Suppressor macrophage (primary cell): ENCODE data around the gene AKAP13.
A peak's percentile ranks its signal among the peaks of the same experiment; 100 is the strongest.

Experiments
- DNase-seq, 4 experiments: peaks; one replicate each; pipeline ENCODE4 v3.0.0-alpha.2; 2020 to 2022

The AKAP13 gene

GRCh38 chr15:85445361-85445760 lies 65.0 kb downstream of the AKAP13 start:
- DNase-seq = no peak

DNA sequence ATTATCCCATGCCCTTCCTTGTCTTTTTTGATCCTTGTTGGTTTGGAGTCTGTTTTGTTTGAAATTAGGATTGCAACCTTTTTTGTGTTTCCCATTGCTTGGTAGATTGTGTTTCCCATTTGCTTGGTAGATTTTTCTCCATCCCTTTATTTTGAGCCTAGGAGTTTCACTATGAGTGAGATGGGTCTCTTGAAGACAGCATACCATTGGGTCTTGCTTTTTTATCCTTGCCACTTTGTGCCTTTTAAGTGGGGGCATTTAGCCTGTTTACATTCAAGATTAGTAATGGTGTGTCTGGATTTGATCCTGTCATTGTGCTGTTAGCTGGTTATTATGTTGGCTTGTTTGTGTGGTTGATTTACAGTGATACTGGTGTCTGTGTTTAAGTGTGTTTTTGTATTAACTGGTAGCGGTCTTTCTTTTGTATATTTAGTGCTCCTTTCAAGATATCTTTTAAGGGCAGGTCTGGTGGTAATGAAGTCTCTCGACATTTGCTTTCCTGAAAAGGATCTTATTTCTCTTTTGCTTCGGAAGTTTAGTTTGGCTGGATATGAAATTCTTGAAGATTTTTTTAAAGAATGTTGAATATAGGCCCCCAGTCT lies 70.8 kb downstream of the AKAP13 start:
- DNase-seq = no peak

DNA sequence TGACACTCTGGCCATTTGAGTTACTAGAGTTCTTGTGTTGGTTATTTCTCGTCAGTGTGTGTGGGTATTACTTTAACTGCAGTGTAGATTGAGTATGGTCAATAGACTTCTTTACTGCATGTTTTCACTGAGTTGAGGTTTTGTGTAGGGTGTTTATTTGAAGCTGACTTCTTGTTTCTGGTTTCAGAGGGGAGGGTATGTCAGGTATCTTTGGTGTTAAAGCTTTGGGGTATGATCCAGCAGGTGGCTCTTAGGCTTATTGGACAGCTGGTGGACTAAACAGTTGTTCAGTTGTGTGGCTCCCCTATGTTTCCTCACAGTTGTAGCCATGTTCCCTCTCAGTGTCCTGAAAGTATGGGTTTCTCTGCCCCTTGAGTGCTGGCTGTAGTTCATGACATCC lies 72.0 kb downstream of the AKAP13 start:
- no peak for DNase-seq

GRCh38 chr15:85453144-85453872 lies 72.9 kb downstream of the AKAP13 start:
- DNase-seq = no peak

DNA sequence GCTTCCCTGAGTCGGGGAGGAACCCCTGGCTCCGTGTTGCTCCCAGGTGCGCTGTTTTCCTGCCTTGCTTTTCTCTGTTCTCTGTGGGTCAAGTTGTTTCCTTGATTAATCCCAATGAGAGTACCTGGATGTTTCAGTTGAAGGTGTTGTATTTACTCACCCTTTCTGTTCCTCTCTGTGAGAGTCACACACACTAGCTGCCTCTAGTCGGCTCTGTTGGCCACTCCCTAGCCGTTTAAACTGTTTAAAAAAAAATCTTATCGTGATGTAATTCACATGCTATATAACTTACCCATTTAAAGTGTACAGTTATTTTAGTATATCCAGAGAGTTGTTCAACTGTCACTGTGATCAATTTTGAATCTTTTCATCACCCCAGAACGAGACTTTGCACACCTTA lies 74.0 kb downstream of the AKAP13 start:
- DNase-seq = no peak

DNA sequence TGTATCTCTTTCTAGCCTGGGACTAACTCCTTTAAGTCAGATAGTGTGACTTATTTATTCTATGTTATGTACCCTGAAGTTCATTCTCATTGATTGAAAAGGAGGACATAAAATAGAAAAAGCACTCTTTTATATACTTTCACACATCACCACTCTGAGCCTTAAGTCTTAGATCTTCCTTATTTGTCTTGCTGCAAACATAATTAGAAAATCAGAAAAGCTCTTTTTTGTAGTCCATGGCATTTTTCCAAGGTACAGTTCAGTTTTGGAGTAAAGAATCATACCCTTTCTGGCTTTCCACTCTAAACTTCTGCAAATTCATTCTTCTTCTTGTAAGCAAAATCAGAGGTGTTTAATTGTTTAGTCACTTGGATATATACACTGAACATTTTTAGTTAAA lies 75.5 kb downstream of the AKAP13 start:
- no peak for DNase-seq

DNA sequence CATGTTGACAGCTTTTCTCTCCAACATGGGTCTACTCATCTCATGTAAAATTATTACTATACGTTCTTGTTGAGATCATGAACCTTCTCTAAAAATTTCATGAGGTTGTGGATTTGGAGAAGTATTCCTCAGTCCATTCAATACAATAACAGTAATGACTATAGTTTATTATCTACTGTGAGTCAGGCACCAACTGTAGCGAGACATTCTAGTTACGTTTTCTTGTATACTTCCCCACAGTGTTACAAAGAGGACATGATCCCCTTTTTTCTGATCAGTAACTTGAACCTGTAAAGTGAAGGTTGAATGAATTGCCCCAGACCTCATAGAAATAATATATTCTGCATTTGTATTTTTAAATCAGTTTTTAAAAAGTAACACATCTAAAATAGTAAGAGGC lies 76.4 kb downstream of the AKAP13 start:
- DNase-seq = no peak

- DNase-seq = peak in 1 of 4 experiments; percentile 18
These were observed 77.1 kb downstream of the AKAP13 start for GRCh38 chr15:85457392-85457968.

GRCh38 chr15:85458764-85459163 lies 78.4 kb downstream of the AKAP13 start:
- no peak for DNase-seq

- DNase-seq = no peak
These were observed 81.6 kb downstream of the AKAP13 start for GRCh38 chr15:85462029-85462428.

GRCh38 chr15:85463276-85463892 lies 83.0 kb downstream of the AKAP13 start:
- DNase-seq = no peak

DNA sequence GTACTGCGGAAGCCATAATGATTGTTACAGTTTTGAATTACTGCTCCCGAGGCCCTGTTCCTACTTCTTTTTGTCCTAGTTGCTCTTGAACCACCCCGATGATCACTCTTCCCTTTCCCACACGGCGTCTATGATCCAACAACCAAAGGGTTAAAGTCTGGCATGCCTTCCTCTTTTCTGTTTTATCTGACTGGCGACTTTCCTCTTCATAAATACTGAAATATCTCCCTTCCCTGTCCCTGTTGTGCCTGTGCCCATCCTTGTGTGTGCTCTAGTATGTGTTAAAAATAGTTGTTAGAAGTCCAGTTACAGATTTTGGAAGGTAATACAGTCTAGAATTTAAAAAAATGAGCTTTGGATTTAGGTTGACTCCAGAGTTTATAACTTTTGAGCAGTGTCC lies 83.6 kb downstream of the AKAP13 start:
- peak; percentile 23 to 59 (median 44) for DNase-seq

GRCh38 chr15:85464471-85464870 lies 84.1 kb downstream of the AKAP13 start:
- DNase-seq = no peak

- DNase-seq = no peak
These were observed 90.3 kb downstream of the AKAP13 start for GRCh38 chr15:85470563-85471271.

DNA sequence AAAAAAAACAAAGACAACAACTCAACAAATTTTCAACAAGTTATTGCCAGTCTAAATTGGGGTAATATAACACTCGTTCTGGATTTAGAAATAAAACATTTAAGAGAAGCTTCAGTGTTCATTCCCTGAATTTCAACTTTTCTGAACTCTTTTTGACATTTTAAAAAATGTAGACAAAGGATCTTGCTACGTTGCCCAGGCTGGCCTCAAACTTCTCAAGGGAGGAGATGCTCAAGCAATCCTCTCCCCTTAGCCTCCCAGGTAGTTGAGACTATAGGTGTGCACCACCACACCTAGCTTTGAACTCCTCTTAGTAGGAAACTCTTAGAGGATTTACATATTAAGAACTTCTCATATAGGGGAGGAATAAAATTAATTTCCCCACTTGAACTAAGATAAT lies 91.9 kb downstream of the AKAP13 start:
- no peak for DNase-seq

DNA sequence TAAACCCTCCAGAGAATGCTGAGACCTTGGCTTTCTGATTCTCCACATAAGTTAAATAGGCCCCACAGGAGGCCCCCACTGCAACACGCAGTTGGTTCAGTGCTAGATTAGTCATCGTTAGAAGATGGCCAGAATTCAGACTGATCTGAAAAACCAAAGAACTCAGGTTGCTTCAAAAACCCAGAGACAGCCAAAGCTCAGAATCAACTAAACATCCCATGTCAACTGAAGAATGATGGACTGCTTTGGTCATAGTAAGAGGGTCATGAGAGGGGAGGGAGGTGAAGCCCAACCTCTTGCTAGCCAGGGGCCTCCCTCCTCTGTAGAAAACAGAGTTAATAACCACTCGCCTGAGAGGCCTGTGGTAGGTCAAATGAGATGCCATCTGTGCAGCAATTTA lies 93.1 kb downstream of the AKAP13 start:
- DNase-seq = no peak

GRCh38 chr15:85474700-85475316 lies 94.4 kb downstream of the AKAP13 start:
- DNase-seq = no peak

- DNase-seq = peak in 2 of 4 experiments; percentile 43 to 47
These were observed 94.9 kb downstream of the AKAP13 start for GRCh38 chr15:85475317-85475701.

- DNase-seq = no peak
These were observed 95.3 kb downstream of the AKAP13 start for GRCh38 chr15:85475711-85476110.

- DNase-seq = no peak
These were observed 96.7 kb downstream of the AKAP13 start for GRCh38 chr15:85477061-85477460.

DNA sequence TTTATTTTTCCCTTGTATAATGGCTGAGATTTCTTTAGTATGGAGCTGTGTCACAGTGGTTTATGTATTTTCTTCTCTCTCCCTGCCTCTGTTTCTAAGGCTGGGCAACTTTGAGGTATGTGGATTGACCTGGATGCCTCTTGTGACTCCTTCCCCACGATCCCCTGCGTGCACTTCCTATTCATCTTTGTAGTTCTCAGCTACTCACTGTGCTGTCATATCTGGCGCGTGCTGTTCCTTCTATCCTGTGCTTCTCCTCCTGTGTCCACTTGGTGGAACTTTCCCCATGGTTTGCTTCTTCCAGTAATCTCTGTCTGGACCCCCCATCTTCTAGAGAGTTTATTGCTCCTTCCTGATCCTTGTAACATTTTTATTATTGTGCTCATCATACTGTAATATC lies 97.3 kb downstream of the AKAP13 start:
- peak in 2 of 4 experiments; percentile 11 to 34 for DNase-seq

DNA sequence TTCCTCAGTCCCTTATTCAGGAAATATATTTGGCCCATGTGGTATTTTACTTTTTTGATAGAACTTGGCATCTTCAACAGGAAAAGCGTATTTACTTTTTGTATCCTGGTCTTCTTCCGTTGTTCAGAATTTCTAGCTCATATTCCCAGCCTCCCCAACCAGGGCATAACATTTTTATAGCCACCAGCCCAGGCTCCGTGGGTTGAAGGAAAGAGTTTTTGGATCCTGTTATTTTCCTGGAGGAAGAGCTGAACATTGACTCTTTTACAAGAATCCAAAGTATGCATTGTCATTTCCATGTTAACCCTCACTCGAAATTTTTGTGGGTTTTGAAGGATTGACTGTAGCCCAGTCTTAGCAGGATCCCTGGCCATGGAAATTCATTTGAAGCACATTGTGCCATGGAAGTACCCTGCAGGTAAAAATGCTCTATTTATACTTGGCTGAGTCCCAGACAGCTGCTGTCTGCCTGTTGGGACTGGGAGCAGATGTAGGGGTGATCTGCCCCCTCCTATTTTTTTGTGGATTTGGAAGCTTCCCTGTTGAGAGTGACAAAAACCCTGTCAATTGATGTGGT lies 98.8 kb downstream of the AKAP13 start:
- DNase-seq = no peak
